ENCODE results near the gene INTS4.
"Not testable (repeated sequence)": the region's sequence is repeated elsewhere in the genome, so short reads cannot be mapped to it uniquely, and the experiment has no call there.

INTS4 gene

DNA sequence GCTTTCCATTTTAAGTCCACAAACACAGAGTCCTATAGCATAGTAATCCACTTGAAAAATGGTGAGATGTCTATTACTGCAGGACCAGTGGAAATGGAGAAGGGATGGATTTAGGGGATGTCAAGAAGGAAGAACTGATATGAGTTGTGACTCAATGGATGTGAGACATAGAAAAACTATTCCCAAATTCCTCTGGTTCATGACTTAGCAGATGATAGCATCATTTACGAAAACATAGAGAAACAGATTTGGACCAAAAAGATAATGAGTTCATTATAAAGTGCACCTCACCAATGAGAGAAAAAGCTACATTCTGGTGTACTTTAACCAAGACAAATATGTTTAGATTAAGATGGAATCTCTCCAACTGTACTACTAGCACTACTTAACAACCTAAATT, 51.2 kb downstream of the INTS4 start:
- DNase-seq = not testable (repeated sequence)

- DNase-seq = not testable (repeated sequence)
Observed at GRCh38 chr11:77942465-77942864, 52.0 kb downstream of the INTS4 start.

GRCh38 chr11:77933596-77933995, 60.9 kb downstream of the INTS4 start:
- not testable (repeated sequence) for DNase-seq

- not testable (repeated sequence) for DNase-seq
Observed at GRCh38 chr11:77930334-77931208, 63.9 kb downstream of the INTS4 start.

DNA sequence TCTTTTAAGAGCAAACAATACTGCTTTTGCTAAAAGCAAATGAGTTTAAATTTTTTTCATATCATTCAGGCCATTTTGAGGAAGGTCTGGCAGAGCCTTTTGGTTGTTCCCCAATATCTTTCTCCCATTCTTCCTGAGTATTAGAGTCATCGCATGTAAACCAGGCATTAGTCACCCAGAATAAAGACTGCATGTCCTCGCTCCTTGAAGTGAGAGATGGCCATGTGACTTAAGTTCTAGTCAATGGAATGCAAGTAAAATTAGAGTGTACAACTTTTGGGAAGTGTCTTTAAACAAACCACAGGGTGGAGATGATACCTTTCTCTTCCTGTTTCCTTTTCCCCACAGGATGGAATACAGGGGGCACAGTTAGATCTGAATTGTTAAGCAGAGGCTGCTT, 76.8 kb downstream of the INTS4 start:
- not testable (repeated sequence) for DNase-seq

GRCh38 chr11:77914307-77914791, 80.1 kb downstream of the INTS4 start:
- peak; percentile 96 for DNase-seq

DNA sequence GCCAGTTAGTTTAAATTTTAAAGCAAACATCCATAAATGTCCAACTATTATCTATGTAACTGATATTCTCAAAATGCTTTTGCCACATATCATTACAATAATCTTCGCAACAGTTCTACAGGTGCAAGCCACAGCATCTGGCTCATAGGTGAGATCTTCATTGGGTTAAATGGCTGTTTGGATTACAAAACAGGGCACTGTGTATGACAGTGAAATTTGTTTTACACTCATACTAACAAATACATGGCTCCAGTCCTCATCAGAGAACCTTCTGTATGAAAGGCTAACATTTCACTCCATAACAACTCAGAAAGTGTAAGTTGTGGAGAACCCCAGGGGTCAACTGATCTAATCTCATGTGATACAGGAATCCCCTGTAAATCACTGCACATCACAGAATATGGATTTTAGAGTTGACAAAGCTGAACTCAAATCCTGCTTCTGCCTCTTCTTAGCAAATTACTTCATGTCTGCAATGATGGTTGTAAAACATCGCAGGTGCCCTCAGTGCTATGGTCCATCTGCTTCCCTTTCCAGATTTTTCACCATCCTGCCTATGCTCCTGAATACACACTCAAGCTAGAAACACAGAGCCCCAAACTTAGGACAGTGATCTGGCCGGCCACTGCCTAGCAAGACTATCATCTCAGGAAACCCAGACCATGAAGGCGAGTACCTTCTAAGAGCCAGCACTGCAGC, 80.7 kb downstream of the INTS4 start:
- peak; percentile 77 for DNase-seq

- not testable (repeated sequence) for DNase-seq
Observed at GRCh38 chr11:77910828-77911227, 83.6 kb downstream of the INTS4 start.

GRCh38 chr11:77909277-77909676, 85.2 kb downstream of the INTS4 start:
- DNase-seq = no peak

- no peak for DNase-seq
Observed at GRCh38 chr11:77908835-77909234, 85.6 kb downstream of the INTS4 start.

DNA sequence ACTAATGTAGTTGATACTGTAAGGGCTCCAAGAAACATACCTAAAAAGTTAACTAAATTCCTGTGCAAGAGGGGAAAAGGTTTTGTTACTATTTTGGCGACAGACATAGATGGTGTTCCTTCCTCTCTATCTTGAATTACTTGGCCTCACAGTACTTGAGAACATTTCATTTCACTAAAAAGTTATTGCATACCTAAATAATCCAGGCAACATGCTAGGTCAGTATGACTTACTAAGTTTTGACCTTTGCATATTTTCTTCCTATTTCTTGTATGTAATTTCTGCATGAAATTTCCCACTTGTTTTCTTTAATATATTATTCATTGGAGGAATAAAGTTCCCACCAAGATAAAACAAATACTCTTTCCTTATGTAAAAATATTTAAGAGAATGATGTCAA, 99.5 kb downstream of the INTS4 start:
- not testable (repeated sequence) for DNase-seq

- DNase-seq = peak; percentile 52
Observed at GRCh38 chr11:77891703-77892102, 102.8 kb downstream of the INTS4 start.

- DNase-seq = peak; percentile 27
Observed at GRCh38 chr11:77891256-77891655, 103.2 kb downstream of the INTS4 start.

DNA sequence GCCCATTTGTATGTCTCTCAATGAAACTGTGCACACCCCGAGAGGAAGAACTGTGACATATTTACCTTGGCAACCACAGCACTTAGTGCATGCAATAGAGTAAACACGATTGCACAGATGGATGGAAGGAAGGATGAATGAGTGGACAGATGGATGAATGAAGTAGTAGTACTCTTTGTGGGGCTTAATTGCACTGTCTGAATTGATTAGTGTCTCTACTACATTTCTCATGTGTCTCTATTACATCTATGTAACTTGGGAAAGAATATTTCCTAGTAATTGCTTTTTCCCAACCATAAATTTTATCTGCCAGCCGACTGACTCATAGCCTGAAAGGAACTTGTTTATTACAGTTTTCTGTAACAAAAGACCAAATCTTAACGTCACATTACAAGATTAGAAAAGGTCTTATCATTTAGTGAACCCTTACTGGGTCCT, 103.8 kb downstream of the INTS4 start:
- DNase-seq = peak; percentile 82

DNA sequence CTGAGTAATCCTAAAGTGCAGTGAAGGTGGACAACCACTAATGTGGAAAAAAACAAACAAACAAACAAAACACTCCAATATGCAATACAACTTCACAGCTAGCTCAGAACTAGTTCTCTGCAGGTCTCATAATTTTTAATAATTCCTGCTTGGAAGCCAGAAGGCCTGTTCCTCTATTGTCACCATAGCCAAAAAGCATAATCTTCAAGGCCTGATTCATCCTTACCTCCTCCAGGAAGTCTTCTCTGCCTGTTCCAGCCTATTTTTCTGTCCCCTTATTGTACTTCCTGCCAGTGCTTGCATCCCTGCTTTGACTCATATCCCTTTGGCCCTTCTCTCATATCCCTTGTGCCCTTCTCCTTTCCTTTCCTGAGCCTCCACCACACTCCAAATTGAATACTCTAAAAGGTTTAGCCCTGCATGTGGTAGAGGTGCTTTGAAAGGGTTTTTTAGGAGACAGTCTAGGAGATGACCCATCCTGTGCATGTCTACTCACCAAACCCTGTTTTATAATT, 104.3 kb downstream of the INTS4 start:
- peak; percentile 52 for DNase-seq

DNA sequence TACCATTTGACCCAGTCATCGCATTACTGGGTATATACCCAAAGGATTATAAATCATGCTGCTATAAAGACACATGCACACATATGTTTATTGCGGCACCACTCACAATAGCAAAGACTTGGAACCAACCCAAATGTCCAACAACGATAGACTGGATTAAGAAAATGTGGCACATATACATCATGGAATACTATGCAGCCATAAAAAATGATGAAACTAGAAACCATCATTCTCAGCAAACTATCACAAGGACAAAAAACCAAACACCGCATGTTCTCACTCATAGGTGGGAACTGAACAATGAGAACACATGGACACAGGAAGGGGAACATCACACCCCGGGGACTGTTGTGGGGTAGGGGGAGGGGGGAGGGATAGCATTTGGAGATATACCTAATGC, 105.4 kb downstream of the INTS4 start:
- not testable (repeated sequence) for DNase-seq

DNA sequence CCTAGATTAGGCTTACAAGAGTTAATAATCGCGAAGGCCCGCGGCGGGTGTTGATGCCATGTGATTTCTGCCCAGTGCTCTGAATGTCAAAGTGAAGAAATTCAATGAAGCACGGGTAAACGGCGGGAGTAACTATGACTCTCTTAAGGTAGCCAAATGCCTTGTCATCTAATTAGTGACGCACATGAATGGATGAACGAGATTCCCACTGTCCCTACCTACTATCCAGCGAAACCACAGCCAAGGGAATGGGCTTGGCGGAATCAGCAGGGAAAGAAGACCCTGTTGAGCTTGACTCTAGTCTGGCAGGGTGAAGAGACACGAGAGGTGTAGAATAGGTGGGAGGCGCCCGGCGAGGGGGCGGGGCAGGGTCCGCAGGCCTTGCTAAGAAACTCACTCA, 108.1 kb downstream of the INTS4 start:
- no peak for DNase-seq

- no peak for DNase-seq
Observed at GRCh38 chr11:77884829-77885190, 109.7 kb downstream of the INTS4 start.

DNA sequence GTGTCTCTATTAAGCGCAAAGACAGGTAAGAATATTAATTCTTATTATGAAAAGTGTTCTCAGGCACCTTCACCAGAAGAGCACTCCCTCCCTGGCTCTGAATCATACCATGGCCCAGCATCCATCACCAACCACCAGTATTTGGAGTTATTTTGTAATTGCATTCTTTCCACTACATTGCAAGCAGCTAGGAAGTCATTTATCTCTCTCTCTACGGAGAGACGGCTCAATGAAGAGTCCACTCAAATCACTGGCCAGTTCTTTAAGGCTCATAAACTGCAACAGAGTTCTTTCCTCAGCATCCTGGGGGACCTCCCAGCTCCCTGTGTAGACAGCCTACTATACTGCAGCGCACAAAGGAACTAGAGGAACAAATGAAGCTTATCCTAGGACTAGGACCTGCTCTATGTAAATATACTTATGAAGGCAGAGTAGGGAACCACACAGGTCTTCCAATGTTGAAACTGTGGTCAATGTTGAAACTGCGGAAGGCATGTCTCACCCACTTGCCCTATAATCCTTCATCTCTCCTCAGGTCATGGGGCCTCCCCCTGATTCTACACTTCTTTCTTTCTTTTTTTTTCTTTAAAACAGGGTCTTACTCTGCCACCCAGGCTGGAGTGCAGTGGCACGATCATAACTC, 110.2 kb downstream of the INTS4 start:
- no peak for DNase-seq

- no peak for DNase-seq
Observed at GRCh38 chr11:77883775-77884174, 110.7 kb downstream of the INTS4 start.

DNA sequence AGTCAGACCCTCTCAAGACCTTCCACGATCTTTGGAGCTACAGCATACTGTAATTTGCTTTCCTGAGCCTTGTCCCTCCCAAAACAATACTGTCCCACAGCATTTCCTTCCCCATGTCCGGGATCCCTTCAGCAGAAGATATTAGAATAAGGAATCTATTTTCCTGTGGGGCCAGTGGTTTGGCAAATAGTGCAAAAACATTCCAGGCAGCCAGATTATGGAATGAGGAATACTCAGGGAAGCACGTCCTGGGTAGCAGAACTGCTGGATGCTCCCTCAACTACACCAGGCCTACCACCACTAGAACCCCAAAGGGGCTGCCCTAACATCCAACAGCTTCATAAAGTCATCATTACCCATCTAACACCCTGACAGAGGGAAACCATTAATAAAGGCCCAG, 112.1 kb downstream of the INTS4 start:
- DNase-seq = no peak

DNA sequence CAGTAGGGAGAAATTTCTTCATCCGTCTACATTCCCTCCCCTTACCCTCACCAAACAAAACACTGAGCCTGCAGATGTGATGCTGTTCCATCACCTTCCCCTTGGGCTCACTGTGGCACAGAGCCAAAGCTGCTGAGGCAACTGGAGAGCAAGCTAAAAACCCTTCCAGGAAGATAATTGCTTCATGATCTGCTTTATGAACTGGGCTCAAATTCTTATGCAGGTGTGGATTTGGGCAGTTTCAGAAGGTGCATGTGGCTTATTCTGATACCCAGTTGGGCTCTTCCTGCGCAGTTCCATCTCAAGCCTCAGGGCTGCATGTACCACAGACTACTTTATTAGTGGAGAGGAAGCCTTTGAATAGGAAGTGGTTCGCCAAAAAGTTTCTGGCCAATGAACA, 115.2 kb downstream of the INTS4 start:
- DNase-seq = no peak

- not testable (repeated sequence) for DNase-seq
Observed at GRCh38 chr11:77878247-77878646, 116.2 kb downstream of the INTS4 start.

Measured in DMS53 (cell line).